Epidermal melanocyte (primary cell): ENCODE measurements around the gene LRP3.
"Not testable (repeated sequence)": the region's sequence is repeated elsewhere in the genome, so short reads cannot be mapped to it uniquely, and the experiment has no call there.

Experiments
- DNase-seq: peaks from one replicate; pipeline ENCODE4 v3.0.0; 2011; ENCODE audit warnings: low spot score; ENCODE audit not compliant: insufficient read length

LRP3 gene

DNA sequence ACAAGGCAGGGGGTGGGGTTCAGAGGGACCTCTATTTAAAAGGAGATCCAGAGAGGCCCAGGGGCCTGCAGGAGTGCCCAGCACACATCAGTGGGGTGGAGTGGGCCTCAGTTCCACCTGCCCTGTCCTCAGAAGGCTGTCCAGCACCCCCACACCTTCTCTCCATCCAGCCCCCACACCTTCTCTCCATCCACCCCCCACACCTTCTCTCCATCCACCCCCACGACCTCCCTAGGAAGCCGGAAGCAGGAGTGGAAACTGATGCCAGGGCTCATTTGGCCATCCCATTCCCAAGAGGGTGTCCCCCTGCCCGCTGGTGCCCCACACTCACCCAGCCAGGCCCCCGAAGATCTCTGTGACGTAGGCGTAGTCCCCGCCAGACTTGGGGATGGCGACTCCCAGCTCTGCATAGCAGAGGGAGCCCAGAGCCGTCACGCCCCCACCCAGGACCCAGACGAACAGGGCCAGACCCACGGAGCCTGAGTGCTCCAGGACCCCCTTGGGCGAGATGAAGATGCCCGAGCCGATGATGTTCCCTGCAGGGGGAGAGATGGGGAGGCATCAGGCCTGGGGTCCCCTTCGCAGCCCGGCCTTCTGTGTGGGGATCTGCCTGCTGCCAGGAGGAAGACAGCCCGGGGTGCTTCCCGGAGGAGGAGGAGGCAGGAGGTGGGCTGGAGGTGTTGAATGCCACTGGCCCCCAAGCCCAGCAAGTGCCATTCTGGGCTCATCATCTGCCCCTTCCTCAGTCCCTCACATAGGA, 21.5 kb downstream of the LRP3 start:
- no peak for DNase-seq

DNA sequence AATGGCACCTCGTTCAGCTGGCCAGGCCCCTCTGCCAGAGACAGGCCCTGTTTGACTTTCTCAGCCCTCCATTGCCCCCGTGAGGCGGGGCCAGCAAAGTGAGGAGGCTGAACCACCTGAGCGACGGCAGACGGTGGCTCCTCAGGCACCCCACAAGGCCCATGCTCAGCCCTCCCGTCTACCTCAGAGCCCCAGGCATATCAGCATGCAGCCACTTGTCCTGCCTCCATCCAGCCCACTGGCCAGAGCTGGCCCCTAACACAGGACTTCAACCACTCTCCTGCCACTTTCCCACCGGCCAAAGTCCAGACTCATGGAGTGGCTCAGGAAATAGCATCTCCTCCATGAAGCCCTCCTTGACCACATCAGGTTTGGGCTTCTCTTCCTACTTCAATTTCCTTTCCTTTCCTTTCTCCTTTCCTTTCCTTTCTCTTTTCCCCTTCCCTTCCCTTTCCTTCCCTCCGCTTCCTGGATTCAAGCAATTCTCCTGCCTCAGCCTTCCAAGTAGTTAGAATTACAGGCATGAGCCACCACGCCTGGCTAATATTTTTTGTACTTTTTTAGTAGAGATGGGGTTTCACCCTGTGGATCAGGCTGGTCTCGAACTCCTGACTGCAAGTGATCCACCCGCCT, 22.2 kb downstream of the LRP3 start:
- DNase-seq = no peak

DNA sequence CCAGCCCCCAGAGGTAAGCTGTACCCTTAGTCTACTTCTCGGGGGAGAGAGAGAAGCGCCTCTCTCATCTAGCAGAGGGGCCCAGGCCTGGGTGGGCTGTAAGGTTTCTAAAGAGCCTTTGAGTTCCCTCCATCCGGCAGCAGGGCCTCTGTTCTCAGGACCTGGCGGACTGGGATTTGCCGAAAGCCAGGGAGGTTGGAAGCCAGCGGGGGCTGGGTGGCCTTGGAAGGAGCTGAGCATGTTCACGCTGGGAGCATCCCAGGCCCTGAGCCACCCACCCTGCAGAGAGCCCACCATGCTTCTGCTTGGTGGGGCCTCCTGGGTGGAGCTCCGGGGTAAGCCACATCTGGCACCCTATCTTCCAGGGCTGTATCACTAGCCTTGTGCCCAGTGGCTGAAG, 23.8 kb downstream of the LRP3 start:
- no peak for DNase-seq

DNA sequence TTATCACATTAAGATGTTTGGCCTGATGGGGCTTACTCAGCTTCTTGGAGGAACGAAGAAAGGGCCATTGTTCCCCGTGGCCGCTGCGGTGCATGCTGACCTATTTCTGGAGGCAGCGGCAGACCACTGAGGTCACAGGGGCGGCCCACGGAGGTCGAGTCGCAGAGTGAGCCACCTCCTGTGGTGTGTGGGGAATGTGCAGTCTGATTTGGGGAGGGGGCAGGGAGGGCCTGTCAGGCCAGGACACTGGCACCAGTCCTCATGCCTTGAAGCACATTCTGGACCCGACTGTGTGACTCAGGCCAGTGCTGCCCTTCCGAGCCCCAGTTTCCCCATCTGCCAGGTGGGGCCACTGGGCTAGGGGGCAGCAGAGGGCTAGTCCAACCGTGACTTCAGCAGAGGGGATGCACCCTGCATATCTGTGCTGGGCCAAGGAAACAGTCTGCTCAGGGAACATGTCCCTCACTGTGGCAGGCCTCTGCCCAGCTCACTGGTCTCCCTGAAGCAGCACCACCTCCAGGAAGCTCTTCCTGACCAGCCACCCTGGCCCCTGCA, 25.2 kb downstream of the LRP3 start:
- peak; percentile 88 for DNase-seq

DNA sequence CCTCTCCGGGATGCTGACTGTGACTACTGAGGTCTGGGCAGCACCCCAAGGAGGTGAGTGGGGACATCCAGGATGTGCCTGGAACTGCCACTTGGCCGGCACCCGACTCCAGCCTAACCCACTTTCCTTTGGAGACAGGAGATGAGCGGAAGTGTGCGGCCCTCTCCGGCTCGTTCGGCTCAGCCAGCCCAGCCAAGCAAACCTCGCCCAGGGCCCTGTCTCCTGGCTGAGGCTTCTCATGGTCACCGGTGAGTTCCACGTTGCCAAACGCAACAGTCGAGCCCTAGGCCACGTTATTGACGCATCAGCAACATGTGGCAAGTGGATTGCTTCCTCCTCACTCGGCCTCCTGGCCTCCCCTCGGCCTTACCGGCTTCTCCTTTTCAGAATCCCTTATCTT, 26.0 kb downstream of the LRP3 start:
- DNase-seq = no peak

DNA sequence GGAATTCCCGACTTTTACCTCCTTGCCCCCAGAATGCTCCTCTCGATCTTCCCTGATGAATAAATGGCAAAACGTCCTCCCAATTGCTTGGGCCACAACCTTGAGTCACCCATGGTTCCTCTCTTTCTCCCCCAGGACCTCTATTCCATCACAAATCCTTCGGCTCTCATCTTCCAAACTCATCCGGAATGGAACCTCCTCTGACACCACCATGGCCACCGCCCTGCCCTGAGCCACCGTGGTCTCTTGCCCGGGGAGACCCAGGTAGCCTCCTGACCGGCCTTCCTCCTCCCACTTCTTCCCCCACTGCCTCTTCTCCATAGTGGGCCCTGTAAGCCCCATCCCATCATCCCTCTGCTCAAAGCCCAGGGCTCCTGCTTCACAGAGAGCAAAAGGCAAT, 26.6 kb downstream of the LRP3 start:
- no peak for DNase-seq

DNA sequence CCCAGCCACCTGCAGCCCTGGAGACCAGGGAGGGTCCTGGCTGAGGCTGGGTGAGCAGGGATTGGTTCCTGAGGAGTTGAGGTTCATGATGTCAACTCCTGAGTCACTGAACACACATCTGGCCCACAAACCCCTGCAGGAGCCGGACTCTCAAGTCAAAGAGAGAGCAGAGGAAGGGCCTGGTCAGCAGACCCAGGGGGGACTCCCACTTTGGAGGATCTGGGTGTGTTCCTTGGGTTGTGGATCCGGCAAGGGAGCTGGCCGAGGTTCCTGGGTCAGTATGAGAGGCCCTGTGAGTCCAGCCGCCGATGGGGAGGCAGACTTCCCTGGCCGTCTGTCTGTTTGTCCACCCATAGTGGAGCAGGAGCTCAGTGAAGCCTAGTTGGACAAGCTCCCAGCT, 27.5 kb downstream of the LRP3 start:
- no peak for DNase-seq

DNA sequence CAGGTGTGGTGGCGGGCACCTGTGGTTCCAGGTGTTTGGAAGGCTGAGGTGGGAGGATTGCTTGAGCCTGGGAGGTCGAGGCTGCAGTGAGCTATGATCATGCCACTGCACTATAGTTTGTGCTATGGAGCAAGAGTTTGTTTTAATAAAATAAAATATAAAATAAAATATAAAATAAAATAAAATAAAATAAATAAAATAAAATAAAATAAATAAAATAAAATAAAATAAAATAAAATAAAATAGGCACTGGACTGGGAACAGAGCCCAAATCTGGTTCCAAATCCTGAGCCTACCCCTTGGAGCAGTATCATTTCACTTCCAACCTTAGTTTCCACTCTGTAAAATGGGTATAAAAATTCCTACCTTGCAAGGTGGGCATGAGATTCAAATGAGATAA, 28.1 kb downstream of the LRP3 start:
- DNase-seq = not testable (repeated sequence)

DNA sequence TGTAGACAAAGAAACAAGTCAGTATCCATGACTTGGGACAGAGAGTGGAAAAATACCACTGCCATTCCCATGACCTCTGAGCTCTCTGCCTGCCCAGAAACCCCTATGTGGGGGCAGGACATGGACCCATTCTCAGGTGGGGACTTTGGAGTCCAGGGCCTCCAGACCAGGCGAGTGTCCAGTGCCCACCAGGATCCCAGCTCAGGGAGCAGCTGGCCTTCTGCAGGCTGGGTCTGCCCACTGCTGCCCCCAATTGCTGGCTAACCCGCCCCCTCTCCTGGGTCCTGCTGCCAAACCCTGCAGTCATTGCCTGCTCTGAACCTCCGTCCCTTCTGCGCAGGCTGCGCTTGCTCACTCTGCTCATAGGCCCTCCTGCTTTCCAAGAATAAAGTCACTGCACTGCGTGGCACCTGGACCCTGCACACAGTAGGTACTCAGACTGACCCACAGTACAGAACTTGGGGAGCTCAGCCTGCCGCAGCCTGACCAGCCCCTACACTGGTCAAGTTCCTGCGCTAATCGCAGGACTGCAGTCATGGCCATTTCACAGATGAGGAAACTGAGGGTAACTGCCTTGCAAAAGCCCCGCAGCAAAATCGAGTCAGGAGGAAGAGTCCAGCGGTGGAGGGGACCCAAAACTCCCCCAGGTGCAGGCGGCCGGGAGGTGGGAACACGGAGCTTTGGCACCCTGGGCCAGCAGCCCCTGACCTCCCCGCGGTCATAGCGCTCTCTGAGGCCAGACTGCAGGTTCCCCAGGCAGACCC, 30.7 kb downstream of the LRP3 start:
- DNase-seq = no peak

DNA sequence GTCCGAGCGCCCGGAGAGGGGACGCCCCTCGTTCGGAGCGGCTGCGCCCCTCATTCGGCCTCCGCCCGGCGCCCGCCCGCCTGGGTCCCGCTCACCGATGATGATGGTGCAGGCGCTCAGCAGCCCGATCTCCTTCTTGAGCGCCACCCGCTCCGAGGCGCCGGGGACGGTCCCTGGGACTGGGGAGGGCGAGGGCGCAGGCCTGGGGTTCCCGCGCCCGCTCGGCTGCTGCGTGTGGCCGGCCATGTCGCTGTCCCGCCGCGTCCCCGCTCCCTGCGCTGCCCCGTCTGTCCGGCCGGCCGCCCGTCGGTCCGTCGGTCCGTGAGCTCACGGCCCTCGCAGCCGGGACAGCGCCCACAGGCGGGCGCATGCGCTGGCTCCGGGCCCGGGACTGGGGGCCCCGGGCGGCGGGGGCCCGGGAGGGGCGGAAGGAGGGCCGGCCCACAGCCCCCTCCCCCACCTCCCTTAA, 31.4 kb downstream of the LRP3 start, which contains the start of gene SLC7A10:
SLC7A10 (minus strand) TSS at position 393 of the 469 bp plus-strand sequence; CDS start at position 246, 147 bp downstream.
- DNase-seq = no peak

DNA sequence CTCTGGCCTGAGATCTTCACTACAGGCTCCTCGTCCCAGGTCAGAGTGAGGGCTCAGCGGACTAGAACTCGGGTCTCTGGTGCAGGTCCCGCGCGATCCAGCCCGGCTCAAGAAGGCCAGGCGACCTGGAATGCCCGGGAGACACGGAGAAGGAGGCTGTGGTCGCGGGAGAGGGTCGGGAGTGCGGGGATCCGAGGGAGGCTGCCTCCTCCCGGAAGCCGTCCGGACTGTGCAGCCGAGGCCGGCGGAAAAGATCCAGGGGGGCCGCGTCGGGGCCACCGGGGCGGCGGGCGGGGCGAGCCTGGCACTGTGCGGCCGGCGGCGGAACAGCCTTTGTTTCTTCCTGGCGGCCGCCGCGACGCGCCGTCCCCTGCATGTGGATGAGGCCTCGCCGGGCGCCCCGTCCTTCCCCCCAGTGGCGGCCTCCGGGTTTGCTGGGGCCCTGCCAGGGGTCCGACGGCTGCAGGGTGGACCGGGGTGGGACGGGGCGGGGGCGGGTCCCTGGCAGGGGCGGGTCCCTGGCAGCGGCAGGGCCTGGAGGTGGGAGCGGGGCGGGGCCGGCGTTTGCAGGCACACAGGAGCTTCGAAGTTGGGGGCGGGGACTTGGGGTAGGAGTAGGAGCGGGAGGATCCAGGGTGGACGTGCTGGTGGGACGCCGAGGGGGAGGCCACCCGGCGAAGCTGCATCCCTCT, 32.6 kb downstream of the LRP3 start:
- no peak for DNase-seq

DNA sequence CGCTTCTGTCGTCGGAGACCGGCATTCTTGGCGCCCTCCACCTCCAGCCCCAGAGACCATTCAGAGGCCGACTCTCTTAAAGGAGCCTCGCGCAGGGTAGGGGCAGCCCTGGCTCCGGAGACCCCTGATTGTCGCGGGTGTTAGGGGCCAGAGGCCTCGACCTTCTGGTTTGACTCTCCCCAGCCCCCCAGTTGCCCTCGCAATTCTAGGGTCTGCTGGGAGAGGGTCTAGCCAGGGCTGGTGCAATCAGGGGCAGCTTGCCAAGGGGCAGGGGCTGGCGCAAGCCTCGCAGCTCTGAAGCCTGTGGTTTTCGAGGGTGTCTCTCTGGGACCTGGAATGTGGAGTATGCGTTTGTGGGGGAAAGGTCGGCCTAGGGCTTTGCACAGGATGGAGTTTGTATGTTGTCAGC, 33.1 kb downstream of the LRP3 start:
- no peak for DNase-seq

DNA sequence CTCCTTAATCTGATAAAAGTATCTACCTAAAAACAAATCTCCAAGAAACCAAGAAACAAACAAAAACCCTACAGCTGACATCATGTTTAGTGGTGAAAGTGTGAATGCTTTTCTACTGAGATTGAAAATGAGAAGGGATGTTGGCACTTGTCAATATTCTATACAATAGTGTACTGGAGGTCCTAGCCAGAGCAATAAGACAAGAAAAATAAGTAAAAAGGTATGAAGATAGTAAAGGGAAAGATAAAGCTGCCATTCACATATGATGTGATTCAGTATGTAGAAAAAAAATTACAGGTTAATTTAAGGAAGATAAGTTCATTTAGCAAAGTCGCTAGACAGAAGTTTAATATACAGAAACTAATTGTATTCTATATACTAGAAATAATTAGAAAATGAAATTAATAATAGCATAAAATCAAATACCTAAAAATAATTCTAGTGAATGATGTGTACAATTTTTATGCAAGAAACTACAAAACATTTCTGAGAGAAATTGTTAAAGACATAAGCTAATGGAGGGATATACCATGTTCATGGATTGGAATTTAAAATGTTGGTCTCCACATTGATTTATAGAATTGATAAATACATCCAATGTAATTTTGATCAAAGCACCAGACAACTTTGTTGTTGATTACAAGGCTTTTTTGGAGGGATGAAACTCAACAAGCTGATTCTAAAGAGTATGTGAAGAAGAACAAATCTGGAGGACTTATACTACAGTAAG, 33.9 kb downstream of the LRP3 start:
- no peak for DNase-seq

DNA sequence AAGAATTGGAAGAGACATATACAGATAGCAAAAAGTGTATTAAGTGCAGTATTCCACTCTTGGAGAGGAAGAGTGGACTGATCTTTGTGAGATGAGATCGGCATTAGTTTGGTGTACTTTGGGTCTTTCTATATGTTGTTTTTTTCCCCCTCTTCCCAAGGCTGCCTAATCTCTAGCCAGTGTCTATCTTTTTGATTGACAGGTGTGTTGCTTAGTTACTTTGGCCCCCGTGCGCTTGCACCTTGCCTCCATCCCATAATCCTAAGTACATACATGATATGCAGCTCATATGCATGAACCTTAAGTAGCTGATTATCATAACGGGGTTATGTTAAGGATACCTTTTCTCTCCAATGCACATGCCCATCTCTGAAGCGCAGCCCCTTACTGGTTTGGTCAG, 35.8 kb downstream of the LRP3 start:
- no peak for DNase-seq

DNA sequence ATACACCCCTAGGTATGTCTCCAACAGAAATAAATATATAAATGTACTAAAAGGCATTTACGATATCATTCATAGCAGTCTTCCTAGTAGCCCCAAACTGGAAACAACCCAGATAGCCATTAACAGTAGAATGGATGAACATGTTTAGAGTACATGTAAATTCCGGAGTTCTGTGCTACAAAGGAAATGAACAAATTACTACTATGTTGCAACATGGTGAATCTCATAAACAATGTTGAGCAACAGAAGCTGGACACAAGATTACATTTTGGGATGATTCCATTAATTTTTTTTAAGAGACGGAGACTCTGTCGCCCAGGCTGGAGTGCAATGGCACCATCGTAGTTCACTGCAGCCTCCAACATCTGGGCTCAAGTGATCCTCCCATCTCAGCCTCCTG, 37.4 kb downstream of the LRP3 start:
- no peak for DNase-seq

DNA sequence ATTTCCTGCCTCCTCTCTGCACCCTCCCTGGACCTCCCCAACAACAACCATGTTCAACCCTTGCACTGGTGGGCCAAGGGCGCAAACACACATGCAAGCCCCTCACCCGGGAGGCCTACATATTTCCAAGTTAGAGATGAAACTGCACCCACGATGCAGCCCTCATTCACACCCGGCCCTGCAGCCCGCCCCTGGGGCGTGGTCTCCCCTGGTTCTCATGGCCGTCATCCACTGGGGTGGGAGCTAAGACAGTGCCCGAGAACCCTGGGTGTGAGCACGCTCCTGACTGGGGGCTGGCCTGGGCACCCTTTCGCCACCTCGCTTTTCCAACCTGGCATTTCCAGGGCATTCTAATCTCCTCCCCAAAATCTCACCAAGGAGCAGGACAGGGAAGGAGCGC, 38.5 kb downstream of the LRP3 start:
- no peak for DNase-seq

DNA sequence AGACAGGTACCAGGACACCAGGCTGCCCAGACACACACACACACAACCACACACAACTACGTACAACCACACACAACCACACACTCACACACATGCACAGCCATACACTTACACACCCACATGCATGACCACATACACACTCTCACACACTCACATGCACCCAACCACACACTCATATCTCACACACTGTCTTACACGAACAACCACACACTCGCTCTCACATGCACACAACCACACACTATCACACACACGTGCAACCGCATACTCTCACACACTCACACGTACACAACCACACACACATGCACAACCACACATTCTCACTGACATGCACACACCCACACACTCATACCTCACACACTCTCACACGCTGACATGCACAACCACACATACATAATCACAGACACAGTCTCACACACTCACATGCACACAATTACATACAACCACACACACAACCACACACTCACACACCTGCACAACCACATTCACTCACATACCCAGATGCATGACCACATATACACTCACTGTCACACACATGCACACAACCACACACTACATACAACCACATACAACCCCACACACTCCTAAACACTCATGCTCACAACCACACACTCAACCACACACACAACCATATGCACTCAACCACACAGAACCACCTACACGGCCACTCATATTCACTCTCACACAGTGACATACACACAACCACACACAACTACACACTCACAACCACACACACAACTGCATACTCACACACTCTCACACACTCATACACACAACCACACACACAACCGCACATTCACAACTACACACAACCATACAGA, 39.1 kb downstream of the LRP3 start:
- no peak for DNase-seq

DNA sequence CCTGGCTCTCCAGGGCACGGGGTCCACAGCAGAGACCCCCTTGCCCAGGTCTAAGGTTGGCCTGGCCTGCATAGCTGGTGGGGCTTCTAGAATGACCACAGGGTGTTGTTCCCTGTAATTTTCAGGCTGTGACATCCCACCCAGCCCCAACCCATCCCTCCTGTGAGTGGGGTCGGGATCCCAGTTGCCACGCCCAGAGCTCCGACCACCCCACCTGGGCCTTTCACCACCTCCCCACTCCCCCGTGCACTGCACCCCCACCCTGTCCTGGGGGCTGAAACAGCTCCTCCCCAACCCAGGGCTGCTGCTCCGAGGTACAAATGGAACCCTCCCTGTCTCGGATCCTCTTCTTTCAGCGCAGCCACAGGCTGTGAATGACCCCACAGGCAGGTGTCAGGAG, 40.0 kb downstream of the LRP3 start:
- DNase-seq = no peak

DNA sequence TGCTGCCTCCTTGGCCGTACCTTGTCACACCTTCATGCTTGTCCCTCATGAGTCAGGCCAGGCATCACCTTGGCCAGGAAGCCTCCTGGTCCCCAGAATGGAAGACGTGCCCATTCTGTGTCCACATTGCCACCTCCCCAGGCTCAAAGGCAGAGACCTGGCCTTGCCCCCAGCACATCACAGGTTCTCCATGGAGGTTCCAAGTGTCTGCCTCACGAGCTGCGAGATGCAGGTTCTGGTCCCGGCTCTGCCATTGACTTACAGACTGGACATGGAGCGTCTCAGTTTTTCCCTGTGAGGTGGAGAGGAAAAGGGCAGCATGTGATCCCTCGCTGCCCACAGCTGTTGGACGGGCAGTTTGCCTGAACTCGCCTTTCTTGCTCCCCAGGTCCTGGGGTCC, 40.6 kb downstream of the LRP3 start:
- DNase-seq = no peak
